Osteocyte (in vitro differentiated cells): Measurements from ENCODE around the gene APOBEC3H. TPM values are rescaled to one million over a fixed set of nuclear protein-coding genes. Genes with fewer than 3 reads are reported as not detected.
A peak's percentile ranks its signal among the peaks of the same experiment; 100 is the strongest.

ENCODE experiments used
- DNase-seq: peaks from one replicate; pipeline ENCODE4 v3.0.0; 2021; ENCODE audit warnings: mixed read lengths; ENCODE audit not compliant: unreplicated experiment; ENCODE audit errors: extremely low spot score
- H3K27ac Mint-ChIP-seq: one replicate; pipeline ENCODE4 v1.8.0; 2021; ENCODE audit warnings: mild to moderate bottlenecking, mixed read lengths; ENCODE audit not compliant: unreplicated experiment
- H3K27me3 Mint-ChIP-seq: one replicate; pipeline ENCODE4 v1.8.0; 2021; ENCODE audit warnings: mixed read lengths; ENCODE audit not compliant: unreplicated experiment
- H3K36me3 Mint-ChIP-seq: one replicate; pipeline ENCODE4 v1.8.0; 2021; ENCODE audit warnings: mixed read lengths; ENCODE audit not compliant: unreplicated experiment
- H3K4me1 Mint-ChIP-seq: one replicate; pipeline ENCODE4 v1.8.0; 2021; ENCODE audit warnings: mixed read lengths; ENCODE audit not compliant: unreplicated experiment
- H3K4me3 Mint-ChIP-seq: one replicate; pipeline ENCODE4 v1.8.0; 2021; ENCODE audit warnings: mild to moderate bottlenecking, moderate library complexity, mixed read lengths; ENCODE audit not compliant: unreplicated experiment
- H3K9me3 Mint-ChIP-seq: one replicate; pipeline ENCODE4 v1.8.0; 2021; ENCODE audit warnings: mixed read lengths; ENCODE audit not compliant: unreplicated experiment
- total RNA-seq: library from RNA; stranded (reverse); gene quantifications from 2 replicates; pipeline ENCODE4 v1.2.1, GENCODE V29; 2021
- TF ChIP-seq, protein P1 (sequence below): fragments of 200-600 bp; sonication (generic); IDR thresholded peaks from 2 replicates; pipeline ENCODE4 v1.5.0; 2021; ENCODE audit warnings: antibody characterized with exemption, mild to moderate bottlenecking, moderate library complexity

Gene APOBEC3H
- total RNA-seq, 1 donor from 2014 or later, result not detected

DNA sequence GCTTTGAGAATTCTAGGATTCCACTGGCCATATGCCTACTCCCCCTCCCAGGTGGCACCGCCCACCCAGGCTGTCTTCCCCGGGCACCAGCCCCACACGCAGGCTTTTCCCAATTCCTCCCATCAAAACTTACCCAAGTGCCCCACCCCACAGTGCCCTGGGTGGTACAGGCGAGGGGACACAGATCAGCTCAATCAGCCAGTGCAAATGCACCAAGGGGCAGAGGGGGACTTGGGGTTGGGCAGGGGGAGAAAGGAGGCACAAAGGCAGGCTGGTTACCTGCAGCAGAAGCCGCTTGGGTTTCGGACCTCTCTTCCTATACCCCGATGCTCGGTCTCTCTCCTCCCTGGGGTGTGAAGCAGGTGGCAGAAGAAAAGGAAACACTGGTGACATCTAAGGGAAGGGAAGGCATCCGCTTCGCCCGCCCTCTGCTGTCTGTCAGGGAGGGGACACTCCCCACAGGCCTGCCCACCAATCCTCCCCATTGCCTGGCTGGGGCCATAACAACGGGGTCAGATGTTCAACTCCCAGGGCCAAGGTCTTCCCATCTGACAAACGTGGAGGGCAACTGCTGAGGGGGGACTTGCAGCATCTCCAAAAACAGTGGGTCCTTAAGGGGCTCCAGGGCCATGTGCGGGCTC lies 41.4 kb downstream of the APOBEC3H start:
- Mint-ChIP-seq H3K4me1 (peaks cover 8% of the 10 kb centered on the region), H3K36me3 (peaks cover 1% of the 10 kb centered on the region)
- DNase-seq, result peak; percentile 83

DNA sequence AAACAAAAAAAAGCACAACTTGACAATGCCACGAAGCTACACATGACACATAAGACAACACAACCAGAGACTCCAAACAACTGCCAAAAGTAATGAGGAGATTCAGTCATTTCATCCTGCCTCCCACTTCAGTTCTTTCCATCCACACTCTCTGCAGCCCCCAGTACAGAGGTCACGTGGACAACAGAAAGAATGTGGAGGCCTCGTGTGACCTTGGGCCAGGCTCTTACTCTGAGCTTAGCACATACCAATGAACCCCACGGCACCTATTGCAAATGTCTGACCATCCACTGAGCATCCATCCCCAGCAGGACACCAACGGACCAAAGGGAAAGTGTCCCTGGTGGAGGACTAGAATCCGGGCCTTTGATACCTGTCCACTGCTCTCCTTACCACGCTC lies 42.9 kb downstream of the APOBEC3H start:
- Mint-ChIP-seq H3K4me3 (no peak overlapping the region), H3K27me3 (no peaks in the 10 kb centered on the region), H3K27ac (no peak overlapping the region), H3K4me1 (peaks cover 13% of the 10 kb centered on the region), H3K36me3 (no peaks in the 10 kb centered on the region), H3K9me3 (no peaks in the 10 kb centered on the region)
- no peak for DNase-seq
- TF ChIP-seq, protein P1, sequence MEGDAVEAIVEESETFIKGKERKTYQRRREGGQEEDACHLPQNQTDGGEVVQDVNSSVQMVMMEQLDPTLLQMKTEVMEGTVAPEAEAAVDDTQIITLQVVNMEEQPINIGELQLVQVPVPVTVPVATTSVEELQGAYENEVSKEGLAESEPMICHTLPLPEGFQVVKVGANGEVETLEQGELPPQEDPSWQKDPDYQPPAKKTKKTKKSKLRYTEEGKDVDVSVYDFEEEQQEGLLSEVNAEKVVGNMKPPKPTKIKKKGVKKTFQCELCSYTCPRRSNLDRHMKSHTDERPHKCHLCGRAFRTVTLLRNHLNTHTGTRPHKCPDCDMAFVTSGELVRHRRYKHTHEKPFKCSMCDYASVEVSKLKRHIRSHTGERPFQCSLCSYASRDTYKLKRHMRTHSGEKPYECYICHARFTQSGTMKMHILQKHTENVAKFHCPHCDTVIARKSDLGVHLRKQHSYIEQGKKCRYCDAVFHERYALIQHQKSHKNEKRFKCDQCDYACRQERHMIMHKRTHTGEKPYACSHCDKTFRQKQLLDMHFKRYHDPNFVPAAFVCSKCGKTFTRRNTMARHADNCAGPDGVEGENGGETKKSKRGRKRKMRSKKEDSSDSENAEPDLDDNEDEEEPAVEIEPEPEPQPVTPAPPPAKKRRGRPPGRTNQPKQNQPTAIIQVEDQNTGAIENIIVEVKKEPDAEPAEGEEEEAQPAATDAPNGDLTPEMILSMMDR, result no peak

More for the DNA sequence above, 41.4 kb downstream of the APOBEC3H start:
- TF ChIP-seq, protein P1, result no peak
- Mint-ChIP-seq H3K4me3 (no peak overlapping the region), H3K9me3 (no peaks in the 10 kb centered on the region), H3K27ac (no peak overlapping the region), H3K27me3 (no peaks in the 10 kb centered on the region)

DNA sequence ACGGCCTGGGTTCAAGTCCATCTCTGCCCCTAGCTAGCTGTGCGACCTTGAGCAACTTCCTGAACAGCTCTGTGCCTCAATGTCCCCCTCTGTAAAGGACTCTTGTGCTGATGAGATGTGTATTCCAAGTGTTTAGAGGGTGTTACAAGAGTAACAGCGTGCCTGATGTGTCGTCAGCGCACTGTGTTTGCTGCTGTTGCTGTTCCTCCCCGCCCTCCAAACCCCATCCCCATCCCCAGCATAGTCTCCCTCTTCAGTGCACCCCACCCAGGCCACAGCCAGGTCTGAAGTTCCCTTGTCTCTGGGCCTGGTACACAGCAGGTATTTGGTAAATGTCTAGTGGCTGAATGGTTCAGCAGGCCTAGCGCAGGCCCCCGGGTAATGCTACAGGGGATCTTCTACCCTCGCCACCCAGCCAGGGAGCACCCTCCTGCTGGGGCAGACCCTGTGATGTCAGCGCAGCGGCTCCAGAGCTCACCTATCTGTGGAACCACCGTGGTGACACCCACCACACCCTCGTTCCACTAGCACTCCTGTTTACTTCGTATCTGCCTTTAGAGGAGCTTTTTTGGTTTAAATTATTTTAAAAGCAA lies 45.1 kb downstream of the APOBEC3H start:
- TF ChIP-seq, protein P1, result no peak
- Mint-ChIP-seq H3K4me1 (peaks cover 12% of the 10 kb centered on the region), H3K9me3 (no peaks in the 10 kb centered on the region), H3K27ac (no peak overlapping the region), H3K4me3 (no peak overlapping the region), H3K36me3 (no peaks in the 10 kb centered on the region), H3K27me3 (no peaks in the 10 kb centered on the region)
- DNase-seq, result no peak

DNA sequence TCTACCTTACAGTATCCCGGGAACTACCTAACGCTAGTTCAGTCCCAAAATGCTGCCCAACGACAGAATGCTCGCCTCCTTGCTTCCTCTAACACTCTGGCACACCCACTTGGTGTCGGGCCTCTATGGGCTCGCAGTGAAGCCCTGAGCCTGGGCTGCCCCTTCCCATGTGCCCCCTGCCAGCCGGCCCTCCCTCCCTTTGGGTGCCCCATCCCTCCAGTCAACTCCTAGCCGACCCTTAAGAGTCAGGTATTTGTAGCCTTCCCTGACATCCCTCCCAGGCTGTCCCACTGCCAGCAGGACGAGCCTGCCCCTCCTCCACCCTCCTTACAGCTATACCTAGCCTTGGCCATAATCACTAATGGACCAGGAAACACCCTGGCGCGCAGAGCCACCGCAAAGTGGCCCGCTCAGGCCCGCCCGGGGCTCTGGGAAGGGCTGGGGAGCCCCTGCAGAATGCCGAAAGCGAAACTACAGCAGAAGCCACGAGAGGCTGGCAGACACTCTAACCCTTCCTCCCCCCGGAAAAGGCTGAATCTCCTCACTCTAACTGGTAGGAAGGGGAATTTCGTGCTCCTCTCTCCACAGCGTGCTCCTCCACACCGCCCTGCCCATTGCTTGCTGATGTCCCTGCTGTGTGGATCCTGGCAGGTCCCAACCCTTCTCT lies 47.2 kb downstream of the APOBEC3H start:
- peak; percentile 81 for DNase-seq
- H3K4me3 Mint-ChIP-seq, result peak overlapping the region; percentile 75
- no peaks in the 10 kb centered on the region for H3K27me3 Mint-ChIP-seq
- TF ChIP-seq, protein P1, result no peak
- H3K36me3 Mint-ChIP-seq, result no peaks in the 10 kb centered on the region
- peaks cover 12% of the 10 kb centered on the region for H3K4me1 Mint-ChIP-seq
- peak overlapping the region; percentile 56 for H3K27ac Mint-ChIP-seq
- H3K9me3 Mint-ChIP-seq, result no peaks in the 10 kb centered on the region
